Stimulated activated CD8-positive, alpha-beta memory T cell treated with anti-CD3 and anti-CD28 coated beads, Interleukin-2, amount 100 ng/mL, for 48 hours (primary cell): Measurements from ENCODE around the gene TCF4.

ENCODE experiments used
- DNase-seq, 2 donors: peaks; one replicate each; pipeline ENCODE4 v3.0.0-alpha.2; 2020; ENCODE audit warnings: low read depth in 2 of 2

Gene TCF4

GRCh38 chr18:55349685-55350084 is 238.3 kb downstream of the TCF4 start:
- no peak for DNase-seq

- DNase-seq: no peak
Measured at GRCh38 chr18:55346961-55347740, 240.8 kb downstream of the TCF4 start.

GRCh38 chr18:55346387-55346786 is 241.6 kb downstream of the TCF4 start:
- no peak for DNase-seq

GRCh38 chr18:55345103-55345950 is 242.7 kb downstream of the TCF4 start:
- no peak for DNase-seq

GRCh38 chr18:55343396-55344073 is 244.5 kb downstream of the TCF4 start:
- no peak for DNase-seq

GRCh38 chr18:55340998-55341397 is 247.0 kb downstream of the TCF4 start:
- DNase-seq: no peak

- DNase-seq: no peak
Measured at GRCh38 chr18:55339990-55340389, 248.0 kb downstream of the TCF4 start.

- DNase-seq: no peak
Measured at GRCh38 chr18:55338978-55339650, 248.9 kb downstream of the TCF4 start.

GRCh38 chr18:55337908-55338521 is 250.0 kb downstream of the TCF4 start:
- DNase-seq: no peak

GRCh38 chr18:55337138-55337537 is 250.9 kb downstream of the TCF4 start:
- no peak for DNase-seq

- DNase-seq: no peak
Measured at GRCh38 chr18:55336438-55337100, 251.4 kb downstream of the TCF4 start.

GRCh38 chr18:55334875-55335274 is 253.1 kb downstream of the TCF4 start:
- no peak for DNase-seq

- no peak for DNase-seq
Measured at GRCh38 chr18:55331301-55331700, 256.7 kb downstream of the TCF4 start.

GRCh38 chr18:55328301-55328700 is 259.7 kb downstream of the TCF4 start:
- no peak for DNase-seq

GRCh38 chr18:55327454-55327853 is 260.5 kb downstream of the TCF4 start:
- DNase-seq: no peak

- DNase-seq: no peak
Measured at GRCh38 chr18:55326134-55326533, 261.9 kb downstream of the TCF4 start.

- DNase-seq: no peak
Measured at GRCh38 chr18:55324166-55324565, 263.8 kb downstream of the TCF4 start.

- no peak for DNase-seq
Measured at GRCh38 chr18:55323051-55323994, 264.7 kb downstream of the TCF4 start.

GRCh38 chr18:55322178-55322735 is 265.7 kb downstream of the TCF4 start:
- DNase-seq: no peak
